Embryonic facial prominence (tissue), 1 donor: Measurements from ENCODE around the gene HS3ST5.
"Not testable (repeated sequence)": the region's sequence is repeated elsewhere in the genome, so short reads cannot be mapped to it uniquely, and the experiment has no call there.

Source experiments
- DNase-seq: peaks from one replicate; pipeline ENCODE4 v3.0.0-alpha.2; 2016; ENCODE audit errors: extremely low spot score

Gene HS3ST5

GRCh38 chr6:114049367-114049966, 293.4 kb downstream of the HS3ST5 start:
- DNase-seq = no peak

DNA sequence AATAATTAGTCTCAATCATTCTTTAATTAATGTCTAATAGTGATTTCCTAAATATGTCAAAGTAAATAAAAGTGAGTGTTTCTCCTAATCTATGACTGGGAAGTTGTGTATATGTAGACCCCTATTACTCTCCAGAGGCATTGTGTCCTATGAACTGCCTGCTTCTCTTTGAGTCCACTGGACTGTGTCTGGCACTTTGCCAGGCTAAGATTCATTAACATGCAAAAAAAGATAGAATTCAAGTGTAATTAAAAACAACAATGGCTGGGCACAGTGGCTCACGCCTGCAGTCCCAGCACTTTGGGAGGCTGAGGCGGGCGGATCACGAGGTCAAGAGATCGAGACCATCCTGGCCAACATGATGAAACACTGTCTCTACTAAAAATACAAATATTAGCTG, 298.3 kb downstream of the HS3ST5 start:
- not testable (repeated sequence) for DNase-seq

DNA sequence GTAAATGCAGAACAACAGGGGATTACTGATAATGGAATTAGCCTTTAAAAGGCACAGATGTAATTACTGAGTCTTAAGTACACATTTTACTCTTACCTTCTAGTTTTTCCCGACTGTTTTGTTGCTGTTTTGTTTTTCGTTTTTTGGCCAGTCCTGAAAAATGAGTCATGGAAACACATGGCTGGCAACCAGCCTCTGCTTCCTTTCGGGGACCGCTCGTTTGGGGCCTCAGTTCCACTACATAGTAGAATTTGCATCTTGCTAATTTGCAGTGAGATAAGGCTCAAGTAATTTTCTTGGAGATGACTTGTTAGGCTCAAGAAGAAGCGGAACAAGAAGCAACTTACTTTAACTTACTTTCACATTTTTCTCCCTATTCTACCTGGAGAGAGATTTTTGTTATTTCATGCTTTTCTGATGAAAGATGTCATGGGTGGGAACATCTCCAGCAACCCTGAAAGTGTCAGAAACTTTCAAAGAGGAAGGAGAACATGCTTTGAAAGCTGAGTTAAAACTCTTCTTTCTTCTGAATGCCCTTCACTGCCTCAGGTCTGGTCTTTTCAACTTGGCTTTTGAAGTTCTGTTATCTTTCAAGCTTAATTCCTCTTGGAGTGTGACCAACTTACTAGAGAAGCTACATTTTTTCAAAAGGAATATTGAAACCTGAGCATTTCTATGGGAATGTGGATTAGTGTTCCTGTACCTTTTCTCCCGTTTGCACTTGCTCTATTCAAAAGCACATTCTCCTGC, 300.4 kb downstream of the HS3ST5 start:
- DNase-seq = no peak

- DNase-seq = no peak
Measured at GRCh38 chr6:114040871-114041270, 302.0 kb downstream of the HS3ST5 start.

- no peak for DNase-seq
Measured at GRCh38 chr6:114039841-114040240, 303.0 kb downstream of the HS3ST5 start.

- DNase-seq = no peak
Measured at GRCh38 chr6:114033606-114034005, 309.2 kb downstream of the HS3ST5 start.

GRCh38 chr6:114032721-114033120, 310.1 kb downstream of the HS3ST5 start:
- no peak for DNase-seq

GRCh38 chr6:114030767-114031166, 312.1 kb downstream of the HS3ST5 start:
- DNase-seq = no peak

GRCh38 chr6:114024746-114025145, 318.1 kb downstream of the HS3ST5 start:
- no peak for DNase-seq

GRCh38 chr6:114020196-114020595, 322.6 kb downstream of the HS3ST5 start:
- no peak for DNase-seq

DNA sequence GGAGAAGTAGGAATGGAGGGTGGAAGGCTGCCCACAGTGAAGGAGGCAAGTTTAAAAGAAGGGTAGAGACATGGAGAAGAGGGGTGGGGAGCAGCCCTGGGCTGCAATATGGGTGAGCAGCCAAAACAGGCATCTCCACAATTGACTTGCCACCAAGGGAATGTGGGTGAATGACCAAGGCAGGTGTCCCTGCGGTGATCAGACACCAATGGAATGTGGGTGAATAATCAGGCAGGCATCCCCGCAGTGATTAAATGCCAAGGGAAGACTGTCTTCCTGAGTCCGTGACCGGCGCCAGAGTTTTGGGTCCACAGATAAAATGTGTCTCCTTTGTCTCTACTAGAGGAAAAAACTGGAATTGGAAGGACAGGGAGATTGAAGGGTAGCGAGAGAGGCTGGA, 325.7 kb downstream of the HS3ST5 start:
- DNase-seq = not testable (repeated sequence)

DNA sequence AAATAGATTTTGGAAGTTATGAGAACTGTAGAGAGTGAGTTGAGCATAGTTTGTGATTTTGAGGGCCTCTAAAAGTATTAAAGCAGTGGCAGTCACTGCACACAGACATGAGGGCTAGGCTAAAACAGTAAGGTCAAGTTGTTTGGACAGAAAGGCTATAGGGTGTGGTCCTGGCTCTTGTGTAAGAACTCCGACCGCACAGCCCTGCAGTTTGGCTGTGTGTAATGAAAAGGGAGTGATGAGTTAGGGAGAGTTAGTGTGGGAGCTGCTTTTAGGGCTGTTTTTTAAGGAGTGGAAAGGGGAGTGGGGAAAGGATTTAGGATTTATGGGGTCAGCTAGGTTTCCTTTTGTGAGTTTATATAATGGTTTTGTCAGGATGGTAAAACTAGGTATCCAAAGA, 328.7 kb downstream of the HS3ST5 start:
- DNase-seq = not testable (repeated sequence)

DNA sequence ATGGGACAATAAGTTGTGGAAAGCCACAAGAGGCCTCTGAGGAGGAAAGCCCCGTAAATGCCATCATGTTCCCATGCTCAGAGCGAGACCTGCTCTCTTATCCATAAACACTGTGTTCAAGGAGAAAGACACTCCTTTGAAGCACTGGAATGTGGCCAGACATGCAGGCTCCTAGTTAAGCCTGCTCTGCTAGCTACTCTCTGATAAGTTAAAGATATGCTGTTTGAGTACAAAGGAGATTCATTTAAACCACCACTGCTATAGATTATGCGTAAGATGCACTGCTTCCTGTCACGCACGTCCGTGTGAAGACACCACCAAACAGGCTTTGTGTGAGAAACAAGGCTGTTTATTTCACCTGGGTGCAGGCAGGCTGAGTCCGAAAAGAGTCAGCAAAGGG, 331.3 kb downstream of the HS3ST5 start:
- not testable (repeated sequence) for DNase-seq

DNA sequence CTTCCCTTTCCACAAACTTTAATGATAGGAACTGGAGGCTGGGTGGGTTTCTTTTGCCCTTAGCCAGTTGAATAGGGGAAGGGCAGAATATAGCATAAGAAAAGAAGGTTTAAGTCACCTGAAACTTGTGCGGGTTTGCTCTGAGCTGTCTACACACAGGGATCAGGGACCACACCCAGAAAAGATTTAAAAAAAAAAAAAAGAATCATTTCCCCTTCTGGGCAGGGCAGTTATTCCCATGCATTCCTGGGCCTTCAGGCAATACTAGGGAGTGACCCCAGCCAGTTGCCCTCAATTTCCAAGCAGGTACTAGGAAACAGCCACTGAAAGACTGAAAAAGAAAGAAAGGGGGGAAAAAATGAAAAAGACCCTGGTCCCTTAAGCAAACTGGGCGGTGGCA, 332.3 kb downstream of the HS3ST5 start:
- DNase-seq = no peak

- no peak for DNase-seq
Measured at GRCh38 chr6:114009192-114009591, 333.6 kb downstream of the HS3ST5 start.

DNA sequence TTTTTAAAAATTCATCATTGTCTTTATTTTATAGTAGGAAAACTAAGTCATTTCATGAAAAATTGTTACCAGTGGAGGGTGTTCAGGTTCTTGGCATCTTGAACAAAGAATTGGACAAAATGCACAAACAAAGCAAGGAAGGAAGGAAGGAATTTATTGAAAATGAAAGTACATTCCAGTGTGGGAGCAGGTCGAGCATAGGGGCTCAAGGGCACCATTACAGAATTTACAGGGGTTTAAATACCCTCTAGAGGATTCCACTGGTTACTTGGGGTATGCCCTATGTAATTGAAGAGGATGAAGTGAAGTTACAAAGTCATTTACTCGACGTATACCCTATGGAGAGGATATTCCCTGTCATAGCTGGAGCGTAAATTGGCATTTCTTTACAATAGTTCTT, 334.5 kb downstream of the HS3ST5 start:
- no peak for DNase-seq

GRCh38 chr6:114007516-114007915, 335.3 kb downstream of the HS3ST5 start:
- DNase-seq = no peak
